Erythroblast (primary cell): Measurements from ENCODE around the gene STK24.

Experiments used
- GATA1 ChIP-seq: IDR thresholded peaks from 2 replicates; pipeline ENCODE4 v1.6.1; 2011; ENCODE audit warnings: low read depth, mild to moderate bottlenecking, control low read depth, low read length, moderate library complexity
- POLR2A ChIP-seq: IDR thresholded peaks from 2 replicates; pipeline ENCODE4 v1.6.1; 2011; ENCODE audit warnings: mild to moderate bottlenecking, low read length

DNA sequence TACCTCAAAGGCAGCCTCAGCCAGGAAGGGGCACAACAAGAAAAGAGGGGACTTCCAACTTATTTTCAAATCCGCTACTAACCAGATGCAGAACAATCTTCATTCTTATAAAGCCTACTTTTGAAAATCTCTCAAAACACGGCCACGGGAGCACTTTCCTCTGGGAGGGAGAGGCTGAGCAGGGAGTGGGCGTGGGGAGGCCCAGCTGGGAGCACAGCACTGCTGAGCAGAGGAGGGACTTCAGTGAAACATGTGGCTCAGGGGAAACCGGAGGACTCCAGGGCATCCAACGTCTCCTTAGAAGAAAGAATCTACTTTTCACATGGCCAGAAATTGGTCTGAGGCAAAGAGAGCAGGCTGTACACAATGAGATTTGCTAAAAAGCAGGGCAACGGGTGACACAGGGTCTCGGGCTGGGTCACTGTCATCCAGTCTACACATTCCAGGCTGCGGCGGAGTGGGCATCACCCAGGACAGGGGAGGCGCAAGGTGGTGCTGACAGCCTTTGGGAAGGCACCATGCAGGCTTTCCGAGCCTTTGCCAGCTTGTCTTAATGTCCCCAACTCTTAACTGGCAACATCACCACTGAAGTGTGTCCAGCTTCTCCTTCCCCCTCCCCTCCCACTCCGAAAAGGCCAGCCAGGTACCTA is 117.1 kb downstream of the STK24 start:
- TF ChIP-seq POLR2A, result no peak
- no peak for TF ChIP-seq GATA1
